ENCODE results near the gene POFUT2.

The POFUT2 gene

DNA sequence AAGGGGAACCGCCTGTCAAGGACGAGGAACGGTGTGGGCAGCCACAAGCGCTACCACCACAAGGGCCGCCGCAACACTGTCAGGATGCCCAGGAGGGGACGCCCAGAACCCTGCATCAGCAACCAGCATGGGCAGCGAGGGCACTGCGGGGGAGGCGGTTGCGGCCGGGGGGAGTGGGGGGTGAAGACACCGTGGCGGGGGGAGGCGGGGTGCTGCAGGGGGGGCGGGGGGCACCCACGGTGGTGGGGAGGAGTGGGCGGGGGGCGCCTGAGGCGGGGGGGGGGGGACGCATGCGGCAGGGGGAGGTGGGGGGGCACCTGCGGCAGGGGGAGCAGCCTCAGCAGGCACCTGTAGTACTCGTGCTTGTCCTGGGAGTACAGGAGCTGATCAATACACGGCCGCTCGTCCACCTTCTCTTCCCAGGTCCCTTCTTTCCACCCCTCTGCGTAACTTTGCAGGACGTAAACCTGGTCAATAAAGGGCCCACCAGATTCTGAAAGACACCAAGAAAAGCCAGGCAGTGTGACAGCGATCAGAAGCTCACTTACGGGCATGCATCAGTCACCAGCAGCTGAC lies 4.6 kb downstream of the POFUT2 start:
- DNase-seq (ENCODE audit: low read depth in 2 of 2), result no peak

DNA sequence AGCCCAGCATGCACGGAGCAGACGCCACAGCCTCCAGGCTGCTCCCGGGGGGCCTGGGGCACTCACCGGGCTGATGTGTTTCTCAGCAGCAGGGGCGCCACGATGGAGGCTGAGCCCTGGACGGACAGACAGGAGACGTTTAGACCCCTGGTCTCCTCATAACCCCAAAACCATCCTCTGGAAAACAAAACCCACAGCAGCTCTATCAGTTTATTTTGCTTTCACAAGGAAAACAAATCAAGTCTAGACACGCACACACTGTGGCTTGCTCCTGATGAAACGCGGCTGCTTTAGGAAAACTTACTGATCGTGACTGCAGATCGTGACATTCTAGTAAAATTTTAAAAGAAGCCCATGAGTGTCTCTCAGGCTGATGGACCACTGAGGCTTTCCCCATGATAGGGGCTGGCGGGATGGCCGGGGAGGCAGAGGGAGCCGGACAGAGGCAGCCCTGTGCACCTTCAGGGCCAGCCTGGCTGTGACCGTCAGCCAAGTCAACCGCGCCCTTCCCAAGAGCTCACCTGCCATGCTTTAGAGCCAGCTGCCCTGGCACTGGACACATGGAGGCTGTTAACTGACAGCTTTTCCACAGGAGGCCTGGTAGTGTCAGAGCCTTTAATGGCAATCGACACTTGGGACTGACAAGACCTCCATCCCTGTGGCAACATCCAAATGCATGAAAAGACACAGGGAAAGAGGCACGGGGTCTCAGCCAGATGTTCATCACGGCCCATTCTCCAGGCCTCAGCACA lies 5.2 kb downstream of the POFUT2 start:
- DNase-seq (ENCODE audit: low read depth in 2 of 2), result no peak

DNA sequence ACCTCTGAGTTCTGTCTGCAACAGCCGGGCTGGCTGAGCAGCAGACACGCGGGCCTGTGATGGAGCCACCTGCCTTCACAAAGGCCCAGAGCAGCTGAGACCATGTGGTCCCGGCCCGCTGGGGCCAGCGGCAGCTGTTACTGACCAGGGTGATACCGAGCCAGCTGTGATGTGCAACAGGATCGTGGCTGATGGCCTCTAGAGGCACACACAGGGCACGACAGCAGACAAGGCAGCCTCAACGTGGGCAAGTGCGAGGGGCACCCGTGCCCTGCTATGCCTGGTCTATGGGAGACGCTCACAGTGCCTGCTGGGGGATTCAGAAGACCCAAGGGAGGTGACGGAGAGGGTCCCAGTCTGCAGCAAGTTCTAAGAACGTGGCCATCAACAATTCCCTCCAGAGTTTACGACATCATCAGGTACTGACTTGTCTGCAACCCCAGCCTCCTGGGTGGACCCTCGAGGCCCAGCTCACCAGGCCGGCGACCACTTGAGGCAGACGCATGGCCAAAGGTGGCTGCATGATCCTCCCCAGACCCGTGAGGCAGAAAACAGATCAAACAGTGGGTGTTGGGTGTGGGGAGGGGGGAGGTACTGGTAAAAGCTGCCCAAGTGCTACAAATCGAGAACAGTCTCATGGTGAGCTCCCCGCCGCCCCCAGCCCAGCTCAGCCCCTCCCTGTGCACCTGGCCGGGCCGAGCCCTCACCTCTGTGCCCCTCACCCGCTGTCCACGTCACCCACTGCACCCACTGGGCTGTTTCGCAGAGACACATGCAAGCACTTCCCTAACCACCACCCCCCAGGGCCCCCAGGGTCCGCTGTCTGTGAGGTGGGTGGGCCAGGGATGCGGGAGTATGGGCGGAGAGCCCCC lies 6.0 kb downstream of the POFUT2 start:
- no peak for DNase-seq (ENCODE audit: low read depth in 2 of 2)

DNA sequence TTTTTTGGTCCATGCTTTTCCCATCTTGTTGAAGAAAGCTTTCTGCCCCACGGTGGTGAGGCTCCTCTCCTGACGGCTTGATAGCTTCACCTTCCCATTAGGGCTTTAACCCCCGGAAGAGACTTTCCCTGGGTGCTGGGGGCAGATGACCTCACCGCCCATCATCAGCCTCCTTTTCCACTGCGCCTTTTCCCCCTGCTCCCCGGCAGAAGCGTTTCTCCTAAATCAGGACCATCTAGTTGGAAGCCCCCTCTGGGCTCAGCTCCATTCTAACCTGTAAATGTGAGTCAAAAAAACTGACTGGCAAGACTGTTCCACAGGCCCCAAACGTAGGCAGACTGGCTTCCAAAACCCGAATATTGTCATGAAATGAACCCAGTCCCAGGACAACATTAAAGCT lies 6.7 kb downstream of the POFUT2 start:
- DNase-seq (ENCODE audit: low read depth in 2 of 2), result no peak

DNA sequence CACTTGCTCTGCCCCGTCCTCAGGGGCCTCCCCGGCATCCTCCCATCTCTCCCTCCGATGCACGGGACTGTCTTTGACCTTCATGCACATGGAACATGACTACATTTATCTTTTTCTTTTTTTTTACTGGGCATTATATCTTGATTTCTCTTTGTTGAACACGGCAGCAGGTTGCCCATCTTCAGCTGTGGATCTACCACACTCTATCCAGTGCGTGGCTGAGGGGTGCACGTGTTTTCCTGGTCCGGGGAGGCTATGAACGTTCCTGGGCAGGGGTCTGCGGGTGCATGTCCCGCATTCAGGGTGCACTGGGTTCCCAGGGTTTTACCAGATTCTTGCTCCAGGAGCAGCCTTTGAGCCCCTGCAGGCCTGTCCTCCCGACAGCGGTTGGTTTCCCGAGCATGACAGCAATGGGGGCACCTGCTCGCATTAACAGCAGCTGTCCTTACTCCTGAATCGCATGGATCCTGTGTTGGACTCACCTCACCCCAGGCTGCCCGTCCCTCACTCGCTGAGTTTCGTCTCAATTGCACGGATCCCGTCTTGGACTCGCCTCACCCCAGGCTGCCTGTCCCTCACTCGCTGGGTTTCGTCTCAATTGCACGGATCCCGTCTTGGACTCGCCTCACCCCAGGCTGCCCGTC lies 7.4 kb downstream of the POFUT2 start:
- DNase-seq (ENCODE audit: low read depth in 2 of 2), result no peak

DNA sequence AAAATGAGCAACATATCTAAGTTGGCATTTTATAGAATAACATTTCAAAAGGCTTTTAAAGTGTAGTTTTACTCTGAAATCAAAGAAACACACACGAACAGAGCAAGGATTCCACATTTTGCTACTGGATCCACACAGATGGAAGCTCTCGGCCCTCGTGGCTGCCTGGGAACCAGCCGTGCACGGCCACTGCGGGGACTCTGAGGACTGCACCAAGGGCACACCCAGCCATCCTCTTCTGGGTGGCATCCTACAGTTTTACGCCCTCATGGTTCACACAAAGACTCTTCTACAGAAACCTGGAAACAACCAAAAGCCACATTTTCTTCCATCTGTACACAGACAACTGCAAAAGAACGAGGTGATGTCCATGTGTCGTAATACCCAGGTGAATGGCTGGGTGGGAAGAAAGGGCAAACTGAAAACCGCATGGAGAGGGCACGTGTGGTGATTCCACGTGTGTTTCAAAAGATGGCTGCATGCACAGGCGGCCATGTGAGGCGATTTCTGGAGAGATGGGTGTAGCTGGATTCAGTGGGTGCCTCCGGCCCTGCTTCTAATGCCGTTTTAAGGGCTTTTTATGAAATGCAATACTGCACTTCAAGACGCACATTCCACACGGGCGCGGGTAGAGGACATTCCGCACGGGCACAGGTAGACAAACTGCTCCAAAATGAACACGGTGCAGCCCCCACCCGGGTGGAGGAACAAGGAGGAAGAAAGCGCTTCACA lies 8.1 kb downstream of the POFUT2 start:
- DNase-seq (ENCODE audit: low read depth in 2 of 2), result no peak

DNA sequence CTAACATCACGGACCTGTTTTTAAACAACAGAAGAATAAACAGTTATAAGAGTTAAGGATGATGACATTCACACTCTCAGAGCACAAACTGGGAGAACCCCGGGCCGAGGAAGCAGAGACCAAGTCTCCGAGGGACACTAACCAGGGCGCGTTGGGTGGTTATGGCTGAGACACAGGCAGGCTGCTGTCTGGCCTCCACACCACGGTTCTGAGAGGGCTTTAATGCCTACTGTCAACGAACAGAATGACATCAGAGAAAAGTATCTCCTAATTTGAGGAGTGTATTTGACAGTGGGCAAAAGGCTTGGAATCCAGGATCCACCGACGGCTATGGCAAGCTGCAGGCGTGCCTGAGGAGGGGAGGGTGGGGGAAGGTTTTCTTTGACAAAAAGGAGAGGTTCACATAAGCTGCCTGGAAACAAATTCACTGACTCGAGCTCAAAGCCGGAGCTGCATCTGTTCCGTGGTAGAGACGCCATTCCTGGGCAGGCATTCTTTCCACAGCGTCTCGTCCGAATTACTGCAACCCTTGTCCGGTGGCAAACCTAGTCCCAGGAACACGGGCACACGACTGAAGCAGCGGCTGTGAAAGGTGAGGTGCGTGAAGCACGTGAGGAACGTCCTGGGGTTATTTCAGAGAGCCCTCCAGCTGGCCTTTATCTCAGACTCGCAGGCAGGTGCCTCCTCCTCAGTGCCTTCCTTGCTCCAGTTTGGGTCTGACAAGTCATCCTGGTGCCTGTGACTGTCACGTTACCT lies 9.4 kb downstream of the POFUT2 start:
- DNase-seq (ENCODE audit: low read depth in 2 of 2), result no peak

DNA sequence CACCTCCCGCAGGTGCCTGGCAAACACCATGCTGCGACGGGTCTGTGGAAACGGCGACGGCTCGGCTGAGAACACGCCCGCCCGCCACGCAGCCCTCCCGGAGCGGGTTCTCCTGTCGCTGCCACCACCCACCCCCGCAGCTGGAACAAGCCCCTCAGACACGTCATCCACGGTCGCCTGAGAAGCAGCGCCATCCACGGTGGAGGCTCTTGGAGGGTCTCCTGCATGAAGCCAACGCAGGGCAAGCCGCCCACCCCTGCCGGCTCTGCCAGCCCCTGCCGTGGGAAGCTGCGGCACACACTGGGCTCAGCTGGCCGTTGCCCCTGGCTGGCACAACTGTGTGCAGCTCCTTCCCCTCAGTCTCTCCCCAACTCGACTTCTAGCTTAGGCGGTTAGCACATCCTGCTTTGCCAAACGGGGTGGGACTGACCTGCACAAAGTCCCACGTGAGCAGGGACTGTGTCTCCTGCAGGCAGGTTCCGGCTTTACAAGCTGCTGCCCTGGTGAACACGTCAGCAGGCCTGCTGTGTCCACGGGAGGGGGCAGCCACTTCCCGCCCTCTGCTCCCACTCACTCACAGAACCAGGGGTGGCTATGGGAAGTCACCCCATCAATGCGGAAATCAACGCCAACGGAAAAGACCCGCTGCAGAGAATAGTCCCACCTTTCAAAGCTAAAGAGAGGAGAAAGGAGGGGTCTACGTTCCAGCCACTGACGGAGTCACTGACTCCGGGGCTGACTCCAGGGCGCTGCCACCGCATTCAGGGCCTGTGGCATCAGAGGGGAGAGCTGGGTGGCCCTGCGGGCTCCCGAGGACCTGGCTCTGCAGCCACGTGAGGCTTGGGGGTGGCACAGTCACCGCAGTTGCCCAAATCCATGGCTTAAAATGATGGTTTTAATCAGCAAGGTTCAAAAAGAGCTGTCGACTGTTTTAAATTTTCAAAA lies 10.3 kb downstream of the POFUT2 start:
- no peak for DNase-seq (ENCODE audit: low read depth in 2 of 2)

DNA sequence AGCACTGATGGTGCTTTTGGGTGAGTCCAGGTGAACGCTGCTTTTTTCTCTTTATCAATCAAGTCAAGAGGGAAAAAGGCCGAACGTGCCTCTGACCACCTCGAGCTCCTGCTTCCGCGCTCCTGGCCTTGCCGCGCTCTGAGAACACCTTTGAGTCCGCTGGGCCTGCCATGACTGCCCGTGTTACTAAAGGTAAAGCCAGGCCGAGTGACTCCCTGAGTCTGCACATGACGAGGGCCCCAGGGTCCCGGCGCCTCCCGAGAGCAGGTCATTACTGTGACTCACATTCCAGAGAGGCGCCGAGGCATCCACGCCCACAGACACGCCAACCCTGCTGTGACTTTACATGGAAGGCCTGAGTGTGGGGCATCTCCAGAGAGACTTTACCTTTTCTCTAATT lies 11.1 kb downstream of the POFUT2 start:
- no peak for DNase-seq (ENCODE audit: low read depth in 2 of 2)

DNA sequence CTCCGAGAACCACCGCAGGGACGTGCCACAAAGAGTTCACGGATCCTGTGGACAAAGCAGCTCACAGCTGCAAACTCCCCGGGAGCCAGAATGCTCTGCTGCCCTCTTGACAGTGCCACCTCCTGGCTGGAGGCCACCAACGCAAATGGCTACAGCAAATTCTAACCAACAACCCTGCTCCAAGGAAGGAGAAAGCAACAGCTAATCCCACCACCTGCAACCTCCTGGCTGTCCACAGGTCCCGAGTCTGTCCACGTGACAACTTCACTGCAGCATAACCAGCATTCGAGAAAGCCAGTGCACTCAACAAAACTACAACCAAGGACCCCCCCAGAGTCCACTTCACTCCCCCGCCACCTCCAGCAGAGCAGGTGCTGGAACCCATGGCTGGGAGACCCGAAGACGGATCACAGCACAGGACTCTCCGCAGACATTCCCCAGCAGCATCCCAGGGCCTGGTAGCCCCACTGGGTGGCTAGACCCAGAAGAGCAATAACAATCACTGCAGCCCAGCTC lies 17.3 kb downstream of the POFUT2 start:
- no peak for DNase-seq (ENCODE audit: low read depth in 2 of 2)

DNA sequence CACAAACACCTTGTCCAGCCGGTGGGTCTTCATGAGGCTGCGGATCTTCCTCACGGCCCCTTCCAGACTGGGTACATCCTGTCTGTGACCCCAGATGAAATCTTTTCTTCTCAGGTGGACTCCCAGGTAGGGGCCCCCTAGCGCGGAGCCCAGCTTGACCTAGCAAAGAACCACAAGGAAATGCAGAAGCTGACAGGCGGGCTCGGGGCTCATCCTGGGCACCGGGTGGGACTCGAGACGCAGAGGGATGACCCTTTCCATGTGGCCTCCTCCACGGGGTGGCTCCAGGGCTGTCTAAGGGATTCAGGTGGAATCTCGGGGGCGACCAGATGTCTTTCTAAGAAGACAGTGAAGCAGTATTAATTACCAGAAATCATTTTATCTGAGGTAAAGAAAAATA lies 17.8 kb downstream of the POFUT2 start:
- no peak for DNase-seq (ENCODE audit: low read depth in 2 of 2)

DNA sequence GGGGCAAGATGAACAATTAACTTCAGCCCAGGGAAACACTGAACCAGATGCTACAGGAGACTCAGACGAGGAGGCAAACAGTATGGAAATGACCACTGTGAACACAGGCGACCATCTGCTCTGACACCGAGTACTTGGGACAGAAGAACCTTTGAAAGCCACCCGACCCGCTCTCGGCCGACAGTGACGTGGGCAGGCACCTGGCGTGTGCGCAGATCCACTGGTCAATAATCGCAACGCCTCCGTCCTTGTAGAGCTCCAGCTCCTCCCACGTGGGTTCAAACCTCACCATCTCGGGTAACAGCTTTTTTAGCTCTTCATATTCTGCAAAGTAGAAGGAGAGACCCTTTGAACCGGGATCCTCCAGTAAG lies 20.3 kb downstream of the POFUT2 start:
- DNase-seq (ENCODE audit: low read depth in 2 of 2), result no peak

DNA sequence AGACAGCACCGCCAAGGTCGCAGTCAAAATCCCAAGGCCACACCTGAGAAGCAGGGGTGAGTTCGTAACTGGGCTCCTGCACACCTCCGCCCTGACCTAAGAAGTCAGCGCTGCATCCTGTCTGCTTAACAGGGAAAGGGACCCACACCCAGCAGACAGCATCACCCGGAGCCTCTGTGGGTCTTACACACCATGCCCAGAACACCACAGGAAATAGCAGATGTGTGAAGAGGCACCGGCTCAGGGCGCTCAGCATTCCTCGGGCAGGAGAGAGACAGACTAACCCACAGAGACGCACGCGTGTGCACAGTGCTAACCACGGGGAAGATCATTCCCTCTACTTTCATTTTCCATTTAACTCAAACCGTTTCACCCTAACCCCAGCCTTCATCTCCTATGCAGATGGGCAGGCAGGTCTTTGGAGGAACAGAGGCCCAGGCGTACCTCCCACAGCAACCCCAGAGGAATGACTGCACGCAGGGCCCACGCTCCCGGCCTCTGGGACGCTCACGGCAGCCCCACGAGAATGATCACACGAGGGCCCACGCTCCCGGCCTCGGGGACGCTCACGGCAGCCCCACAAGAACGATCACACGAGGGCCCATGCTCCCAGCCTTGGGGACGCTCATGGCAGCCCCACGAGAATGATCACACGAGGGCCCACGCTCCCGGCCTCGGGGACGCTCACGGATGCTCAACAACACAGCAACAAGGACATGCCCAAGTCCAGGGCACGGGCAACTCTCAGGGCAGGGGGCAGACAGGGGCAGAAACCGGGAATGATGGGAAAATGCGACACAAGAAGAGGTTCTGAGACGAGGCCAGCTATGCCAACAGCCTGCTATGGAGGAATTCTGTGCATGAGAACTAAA lies 20.9 kb downstream of the POFUT2 start:
- no peak for DNase-seq (ENCODE audit: low read depth in 2 of 2)

DNA sequence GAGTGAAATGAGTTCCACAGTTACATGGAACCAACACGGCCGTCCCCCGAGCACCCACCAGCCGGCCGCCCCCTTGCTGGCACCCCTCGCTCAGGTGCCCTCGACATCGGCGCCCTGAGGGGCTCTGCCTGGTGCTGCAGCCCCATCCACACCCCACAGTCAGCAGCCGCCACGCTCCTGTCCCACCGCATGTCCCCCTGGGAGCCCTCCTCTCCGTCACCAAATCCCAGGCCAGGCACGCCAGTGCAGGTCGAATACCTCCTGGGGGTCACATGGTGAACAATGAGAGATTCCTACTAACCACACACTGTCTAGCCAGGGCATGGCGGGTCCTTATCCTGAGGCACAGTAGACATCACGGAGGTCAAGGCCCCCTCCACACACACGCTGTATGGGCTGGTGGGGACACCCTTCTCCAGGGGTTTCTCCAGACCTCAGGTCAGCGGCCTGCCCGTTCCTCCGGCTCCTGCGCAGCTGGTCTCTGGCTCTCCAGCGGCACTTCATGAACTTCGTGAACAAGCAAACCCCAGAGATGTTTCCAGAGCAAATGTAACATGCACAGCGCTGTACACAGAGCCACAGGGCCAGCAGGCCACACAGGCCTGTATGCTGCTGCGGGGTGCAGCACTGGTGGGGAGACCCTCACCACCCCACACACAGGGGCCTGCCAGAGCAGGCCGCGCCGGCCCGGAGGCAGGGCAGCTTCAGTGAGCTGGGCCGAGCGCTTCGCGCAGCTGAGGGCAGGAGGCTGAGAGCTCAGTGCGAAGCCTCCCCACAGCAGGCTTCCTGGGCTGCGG lies 21.8 kb downstream of the POFUT2 start:
- no peak for DNase-seq (ENCODE audit: low read depth in 2 of 2)

DNA sequence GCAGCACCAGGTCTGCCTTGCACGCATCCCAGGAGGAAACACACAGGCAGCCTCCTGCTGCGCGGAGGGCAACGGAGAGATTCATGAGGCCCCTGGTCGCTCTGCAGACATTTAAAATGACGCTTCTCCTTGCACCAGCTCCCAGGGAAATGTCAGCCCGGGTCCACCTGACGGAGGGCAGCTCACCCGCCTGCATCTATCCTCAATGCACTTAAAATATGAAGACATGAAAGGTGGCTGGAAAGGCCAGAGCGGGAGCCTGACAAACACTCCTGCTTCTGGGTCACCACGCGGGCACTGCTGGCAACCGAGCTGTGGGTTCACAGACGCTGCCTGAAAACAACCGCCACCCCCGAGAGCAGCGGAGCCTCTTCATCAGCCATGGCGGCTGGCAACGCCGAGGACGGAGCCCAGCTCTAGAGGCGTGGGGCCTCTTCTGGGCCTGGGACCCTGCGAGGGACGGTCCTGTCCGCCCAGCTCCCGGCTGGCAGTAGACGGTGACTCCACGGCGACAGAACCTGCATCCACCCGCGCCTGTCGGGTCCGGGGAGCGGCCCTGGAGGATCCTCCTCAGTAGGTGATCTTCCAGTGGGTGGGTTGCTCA lies 22.7 kb downstream of the POFUT2 start:
- DNase-seq (ENCODE audit: low read depth in 2 of 2), result no peak

DNA sequence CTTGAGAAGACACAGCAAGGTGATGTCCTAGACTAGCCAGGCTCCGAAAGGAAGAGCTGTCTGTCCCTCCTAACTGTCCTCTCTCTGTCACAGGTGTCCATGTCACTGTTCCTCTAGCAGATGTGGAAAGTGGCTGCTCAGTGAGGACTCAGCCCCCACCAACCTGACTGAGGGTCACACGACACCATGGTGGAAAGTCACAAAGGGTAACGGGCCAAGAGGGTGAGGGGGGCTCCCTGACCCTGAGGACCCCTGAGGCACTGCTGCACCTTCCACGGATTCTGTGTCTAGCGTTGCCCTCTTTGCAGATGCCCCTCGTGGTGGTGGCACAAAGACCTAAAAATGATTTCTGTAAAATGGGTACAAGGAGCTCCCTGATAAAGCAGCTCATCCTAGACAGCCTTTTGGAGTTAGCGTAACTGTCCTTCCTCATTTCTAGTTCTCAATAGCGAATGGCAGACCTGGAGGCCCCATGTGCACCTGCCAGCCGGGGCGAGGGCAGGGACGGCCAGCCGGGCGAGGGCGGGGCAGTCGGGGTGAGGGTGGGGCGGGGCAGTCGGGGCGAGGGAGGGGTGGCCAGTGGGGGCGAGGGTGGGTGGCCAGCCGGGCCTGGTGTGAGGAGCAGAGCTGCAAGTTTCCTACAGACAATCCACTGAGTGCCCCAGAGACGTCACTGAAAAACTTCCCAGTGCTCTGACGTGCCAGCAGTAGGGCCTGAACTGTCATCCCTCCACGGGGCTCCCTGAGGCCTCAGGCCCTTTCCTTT lies 23.4 kb downstream of the POFUT2 start:
- DNase-seq (ENCODE audit: low read depth in 2 of 2), result no peak

DNA sequence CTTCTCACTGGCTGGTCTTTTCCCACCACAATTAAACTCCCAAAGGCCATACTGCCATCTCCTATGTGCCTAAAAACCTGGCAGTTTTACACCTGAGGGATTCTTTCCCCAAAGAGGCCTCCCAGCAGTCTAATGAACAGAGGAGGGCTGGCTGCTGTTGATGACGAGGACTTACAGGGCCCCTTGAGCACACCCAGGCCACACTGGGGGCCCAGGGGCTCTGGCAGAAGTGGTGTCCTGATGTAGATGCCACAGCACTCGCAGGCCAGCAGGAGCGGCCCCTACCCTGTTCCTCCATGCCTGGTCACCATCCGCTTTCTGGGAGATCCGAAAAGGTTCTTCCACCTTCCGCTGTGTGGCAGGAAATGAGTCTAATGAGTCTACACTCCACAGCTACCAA lies 24.2 kb downstream of the POFUT2 start:
- no peak for DNase-seq (ENCODE audit: low read depth in 2 of 2)

Measured in stimulated activated CD4-positive, alpha-beta T cell treated with anti-CD3 and anti-CD28 coated beads, Interleukin-12 subunit alpha, Interleukin-12 subunit beta, amount 100 ng/mL, for 24 hours (primary cell).